Measurements from ENCODE around the gene OTOF.

The OTOF gene

DNA sequence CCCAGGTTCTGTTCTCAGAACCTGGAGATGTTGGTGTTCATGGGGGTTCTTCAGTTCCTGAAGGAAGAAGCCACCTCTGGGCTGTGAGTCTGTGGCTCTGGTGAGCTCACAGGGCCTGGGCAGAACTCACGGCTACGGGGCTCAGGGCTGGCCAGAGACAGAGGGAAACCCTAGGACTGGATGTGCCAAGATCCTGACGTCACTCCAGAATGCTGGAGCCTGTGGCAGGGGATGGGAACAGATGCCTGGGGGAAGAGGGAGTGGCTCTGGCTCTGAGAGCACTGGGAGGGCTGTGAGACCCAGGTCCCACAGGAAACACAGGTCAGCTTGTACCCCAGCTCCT is at the start of gene OTOF:
Gene OTOF, minus strand, starts transcription at position 214 of the 343 bp plus-strand sequence.
- no peak for DNase-seq

DNA sequence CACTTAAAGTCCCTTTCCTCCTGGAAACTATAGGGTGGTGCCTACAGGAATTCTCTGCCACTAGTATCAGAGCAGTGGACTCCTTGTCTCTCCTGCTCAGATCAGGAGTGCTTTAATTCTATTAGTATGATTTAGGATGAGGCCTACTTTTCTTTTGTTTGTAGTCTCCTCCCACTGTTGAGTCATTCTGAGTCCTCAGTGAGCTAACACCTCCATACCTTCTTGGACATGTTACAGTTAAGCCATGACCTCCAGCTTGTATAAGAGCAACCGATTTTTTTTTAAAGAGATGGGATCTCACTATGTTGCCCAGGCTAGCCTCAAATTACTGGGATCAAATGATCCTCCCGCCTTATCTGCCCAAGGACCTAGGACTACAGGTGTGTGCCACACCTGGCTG is 48.7 kb upstream of the OTOF start:
- no peak for DNase-seq

- no peak for DNase-seq
Observed at GRCh38 chr2:26526105-26526504, 48.2 kb upstream of the OTOF start.

DNA sequence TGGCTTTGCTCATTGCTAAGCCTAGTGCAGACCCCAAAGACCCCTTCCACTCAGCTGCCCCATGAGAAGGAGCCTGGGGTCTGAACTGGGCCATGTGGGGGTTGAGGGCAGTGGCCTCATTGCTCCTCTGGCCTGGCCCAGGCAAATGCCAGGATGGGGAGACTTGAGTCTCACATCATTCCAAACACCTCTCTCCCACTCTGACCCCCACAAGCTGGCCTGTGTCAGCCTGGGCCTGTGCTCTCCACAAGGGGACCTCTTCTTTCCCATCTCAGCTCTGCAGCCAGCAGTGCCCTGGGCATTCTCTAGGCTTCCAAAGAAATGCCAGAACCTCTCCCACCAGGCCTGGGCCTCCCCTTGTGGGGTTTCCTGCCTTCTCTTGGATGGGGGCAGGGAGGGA is 45.8 kb upstream of the OTOF start:
- DNase-seq: no peak

GRCh38 chr2:26522751-26523171 is 44.8 kb upstream of the OTOF start:
- no peak for DNase-seq

GRCh38 chr2:26522325-26522724 is 44.4 kb upstream of the OTOF start:
- DNase-seq: no peak

GRCh38 chr2:26521913-26522180 is 43.9 kb upstream of the OTOF start:
- no peak for DNase-seq

DNA sequence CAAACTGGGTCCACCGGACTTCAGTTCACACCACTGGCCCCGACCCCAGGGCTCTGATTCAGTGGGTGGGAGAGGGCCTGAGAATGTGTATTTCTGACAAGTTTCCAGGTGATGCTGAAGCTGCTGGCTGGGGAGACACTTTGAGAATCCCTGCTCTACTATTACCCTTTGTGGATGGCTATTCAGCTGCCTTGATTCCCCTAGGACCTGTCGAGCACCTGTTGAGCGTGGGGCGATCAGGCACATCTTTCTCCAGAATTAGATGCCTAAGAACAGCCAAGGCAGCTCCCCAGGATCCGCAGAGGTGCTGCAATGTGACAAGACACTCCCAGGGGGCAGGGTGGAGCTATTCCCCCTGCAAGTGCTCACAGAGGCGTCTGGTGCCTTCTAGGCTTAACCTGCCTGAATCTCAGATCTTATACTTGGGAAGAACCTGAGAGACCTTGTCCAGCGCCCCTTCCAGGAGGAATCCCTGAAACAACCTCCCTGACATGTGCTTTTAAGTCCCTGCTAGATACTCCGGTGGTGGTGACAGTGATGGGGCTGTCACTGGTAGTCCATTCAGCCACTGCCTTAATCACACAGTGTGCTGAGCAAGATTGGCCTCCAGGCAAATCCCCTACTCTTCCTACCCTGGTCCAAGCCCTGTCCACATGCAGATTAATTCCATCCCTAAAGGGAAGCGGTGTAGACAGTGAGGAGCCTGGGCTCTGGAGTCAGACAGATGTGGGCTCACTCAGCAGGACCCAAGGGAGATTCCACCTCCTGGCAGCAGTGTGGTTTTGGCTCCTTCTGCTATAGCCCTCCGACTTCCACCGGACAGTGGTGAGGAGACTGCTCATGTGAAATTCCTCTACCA is 43.4 kb upstream of the OTOF start:
- DNase-seq: peak; percentile 11

- DNase-seq: no peak
Observed at GRCh38 chr2:26520148-26520449, 42.2 kb upstream of the OTOF start.

DNA sequence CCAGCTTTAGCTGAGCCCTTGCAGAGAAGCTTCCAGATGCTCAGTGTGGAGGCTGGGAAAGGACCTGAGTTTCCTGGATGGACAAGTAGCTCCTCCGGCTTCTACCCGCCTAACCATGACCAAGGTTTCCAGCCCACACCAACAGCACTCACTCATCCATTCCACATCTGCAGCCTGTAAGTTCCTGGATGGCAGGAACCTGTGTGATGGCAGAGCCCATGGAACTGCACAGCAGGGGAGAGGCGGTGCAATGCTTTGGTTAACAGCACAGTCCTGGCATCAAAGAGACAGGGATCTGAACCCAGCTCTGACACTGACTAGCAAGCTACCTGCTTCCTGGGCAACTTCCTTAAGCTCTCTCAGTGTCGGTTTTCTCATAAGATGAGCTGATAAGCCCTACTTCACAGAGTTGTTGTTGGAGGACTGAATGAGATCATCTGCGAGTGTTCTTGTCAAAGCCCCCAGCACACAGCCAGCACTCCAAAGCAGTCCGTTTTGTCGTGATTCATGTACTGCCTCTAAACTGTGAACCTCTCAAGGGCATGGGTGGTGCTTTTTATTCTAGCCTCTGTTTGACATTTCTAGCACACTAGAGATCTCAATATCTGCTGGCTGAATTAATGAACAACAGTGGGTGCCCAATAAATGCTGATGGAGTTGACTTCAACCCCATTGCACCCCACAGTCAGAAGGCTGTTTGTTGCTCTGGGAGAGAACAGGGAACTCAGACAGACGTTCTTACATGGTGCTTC is 41.6 kb upstream of the OTOF start:
- DNase-seq: no peak

DNA sequence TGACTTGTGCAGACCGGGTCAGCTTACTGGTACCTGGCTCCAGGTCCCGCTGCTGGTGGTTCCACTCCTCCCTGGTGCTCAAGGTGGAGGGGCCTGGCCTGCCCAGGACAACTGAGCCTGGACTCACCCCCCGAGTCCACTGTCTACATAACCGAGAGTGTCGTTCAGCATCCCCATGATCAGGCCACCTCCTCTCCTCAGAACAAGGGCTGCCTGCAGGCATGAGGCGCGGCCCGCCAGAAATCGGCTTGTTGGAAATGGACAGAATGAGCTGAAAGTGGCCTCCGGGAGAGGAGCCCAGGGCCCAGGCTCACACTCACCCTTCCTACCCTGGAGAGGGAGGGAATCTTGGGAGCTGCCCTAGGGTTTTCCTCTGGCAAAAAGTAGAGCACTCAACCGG is 38.9 kb upstream of the OTOF start:
- DNase-seq: no peak

GRCh38 chr2:26516246-26516645 is 38.3 kb upstream of the OTOF start:
- DNase-seq: no peak

DNA sequence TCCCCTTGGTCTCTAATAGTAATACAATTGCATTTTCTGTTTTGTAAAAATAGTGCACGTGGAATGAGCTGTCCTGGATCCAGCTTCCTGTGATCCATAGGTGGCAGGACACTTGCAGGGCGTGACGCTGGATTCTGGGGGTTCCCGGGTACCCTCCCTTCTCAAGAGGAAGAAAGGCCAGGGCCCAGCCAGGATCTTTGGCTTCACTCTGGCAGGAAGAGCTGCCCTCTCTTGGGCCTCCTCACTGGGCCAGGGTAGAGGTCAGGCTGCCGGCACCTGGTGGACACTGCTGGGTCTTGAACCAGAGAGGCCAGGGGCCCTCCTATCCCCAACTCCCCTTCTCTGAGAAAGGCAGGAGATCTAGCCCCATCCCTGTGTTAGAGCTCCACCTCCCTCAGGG is 37.8 kb upstream of the OTOF start:
- no peak for DNase-seq

GRCh38 chr2:26514045-26514444 is 36.1 kb upstream of the OTOF start:
- DNase-seq: no peak

DNA sequence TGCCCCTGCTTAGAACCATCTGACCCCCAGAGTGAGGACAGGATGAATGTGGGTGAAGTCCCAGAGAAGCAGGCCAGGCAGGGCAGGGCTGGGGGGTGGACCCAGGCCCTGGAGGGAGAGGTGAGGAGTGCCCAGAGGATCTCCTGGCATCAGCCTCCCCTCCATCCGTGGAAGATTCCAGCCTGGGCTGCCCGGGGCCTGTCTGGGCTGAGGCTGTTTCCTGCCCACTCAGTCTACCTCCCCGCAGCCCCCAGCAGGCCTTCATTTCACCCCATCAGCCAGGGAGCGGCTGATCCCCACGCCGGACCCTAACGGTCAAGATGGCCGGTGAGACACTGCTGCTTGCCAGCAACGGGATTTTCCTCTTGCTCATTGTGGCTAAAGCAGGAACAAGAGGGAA is 35.3 kb upstream of the OTOF start:
- DNase-seq: no peak

- no peak for DNase-seq
Observed at GRCh38 chr2:26511466-26511865, 33.5 kb upstream of the OTOF start.

GRCh38 chr2:26510344-26510973 is 32.5 kb upstream of the OTOF start:
- no peak for DNase-seq

GRCh38 chr2:26509141-26509540 is 31.2 kb upstream of the OTOF start:
- DNase-seq: no peak

DNA sequence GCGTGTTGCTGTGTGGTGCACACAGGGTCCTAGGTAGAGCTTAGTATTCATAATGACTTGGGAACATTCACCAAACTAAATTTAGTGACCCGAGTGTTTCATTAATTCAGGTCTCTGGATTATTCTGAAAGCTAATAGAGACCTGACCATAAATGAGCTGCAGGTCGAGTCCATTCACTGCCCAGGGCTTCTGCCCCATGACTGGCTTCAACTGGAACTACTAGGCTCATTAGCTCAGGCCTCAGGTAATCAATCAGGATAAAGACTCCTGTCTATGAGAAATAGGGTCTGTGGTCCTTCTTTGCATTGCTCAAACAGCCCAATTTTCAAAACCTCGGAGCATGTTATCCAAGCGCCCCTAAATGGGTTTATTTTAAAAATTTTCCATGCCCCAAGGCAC is 30.0 kb upstream of the OTOF start:
- DNase-seq: no peak

- DNase-seq: no peak
Observed at GRCh38 chr2:26507088-26507487, 29.2 kb upstream of the OTOF start.

- DNase-seq: no peak
Observed at GRCh38 chr2:26506279-26506678, 28.4 kb upstream of the OTOF start.

DNA sequence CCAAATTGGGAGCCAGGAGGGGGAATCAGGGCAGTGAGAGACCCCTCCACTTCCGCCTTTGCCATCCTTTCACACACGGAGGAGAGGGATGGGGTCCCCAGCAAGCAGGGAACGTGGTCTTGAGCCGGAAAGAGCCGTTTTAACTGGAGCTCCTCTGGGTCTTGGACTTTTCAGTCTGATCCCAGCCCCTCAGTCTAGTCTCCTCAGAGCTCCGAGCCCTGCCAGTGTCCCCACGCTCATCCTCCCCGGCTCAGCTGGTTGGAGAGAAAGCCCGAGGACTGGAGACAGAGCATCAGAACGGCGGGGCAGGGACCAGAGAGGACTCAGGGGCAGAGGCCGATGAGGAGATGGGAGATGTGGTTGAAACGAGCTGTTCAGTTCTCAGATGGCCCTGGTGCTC is 26.1 kb upstream of the OTOF start:
- DNase-seq: no peak

- peak; percentile 88 for DNase-seq
Observed at GRCh38 chr2:26503231-26503880, 25.4 kb upstream of the OTOF start.

DNA sequence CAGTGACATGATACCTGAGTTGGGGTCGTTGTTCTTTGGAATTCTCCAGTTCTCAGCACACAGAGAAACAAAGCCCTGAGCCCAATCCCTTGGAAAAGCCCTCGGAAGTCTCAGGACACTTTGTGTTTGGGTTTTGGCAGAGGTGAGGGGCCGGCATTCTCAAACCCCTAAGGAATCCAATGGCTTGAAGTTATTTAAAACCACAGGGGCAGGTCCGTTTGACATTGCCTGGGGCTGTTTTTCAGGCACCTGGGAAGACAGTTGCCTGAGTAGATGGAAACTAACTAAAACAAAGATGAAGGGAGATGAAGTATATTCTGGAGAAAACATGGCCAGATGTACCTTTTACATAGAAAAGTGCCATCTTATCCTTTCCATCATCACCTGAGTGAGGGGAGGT is 22.5 kb upstream of the OTOF start:
- DNase-seq: no peak

Measured in activated CD4-positive, alpha-beta T cell treated with anti-CD3 and anti-CD28 coated beads, Interleukin-2, amount 50 U/mL, for 16 hours (primary cell).